Measurements from ENCODE around the gene JCHAIN. TPM values are rescaled to one million over a fixed set of nuclear protein-coding genes. Genes with fewer than 3 reads are reported as not detected.
"Not testable (repeated sequence)": the region's sequence is repeated elsewhere in the genome, so short reads cannot be mapped to it uniquely, and the experiment has no call there.

JCHAIN gene
- total and polyA plus RNA-seq, 2 donors (not counting 1 experiment from before 2014, with no cell fraction given): 11.3 to 28.7 TPM

- H3K9ac ChIP-seq (ENCODE audit: insufficient read depth, low read length): no peak overlapping the region
- no peaks in the 10 kb centered on the region for H3K9me3 ChIP-seq (ENCODE audit: control insufficient read depth, insufficient read depth, low read depth, low read length)
- no peaks in the 10 kb centered on the region for H3K4me1 ChIP-seq (ENCODE audit: control insufficient read depth, extremely low read depth, insufficient read depth, low read length)
- peak; percentile 11 to 23 for DNase-seq (ENCODE audit: low read depth in 2 of 2)
- no peaks in the 10 kb centered on the region for H3K79me2 ChIP-seq (ENCODE audit: control insufficient read depth, insufficient read depth, low read length)
- no peak overlapping the region for H3K4me3 ChIP-seq (replicated peaks in 1 of 4; ENCODE audit: control extremely low read depth in 1 of 4, insufficient read depth in 1 of 4, low read depth in 3 of 4, low read length in 4 of 4)
- H2AFZ ChIP-seq (ENCODE audit: low read length): no peak overlapping the region
- no peaks in the 10 kb centered on the region for H4K20me1 ChIP-seq (ENCODE audit: control insufficient read depth, extremely low read depth, insufficient read depth, low read length)
- H3K27ac ChIP-seq (ENCODE audit: insufficient read depth, low read length): no peak overlapping the region
- H3K4me2 ChIP-seq (ENCODE audit: extremely low read depth, insufficient read depth, low read length): no peak overlapping the region
- no peaks in the 10 kb centered on the region for H3K36me3 ChIP-seq (ENCODE audit: control insufficient read depth, insufficient read depth, low read length)
- TF ChIP-seq CTCF (conservative IDR thresholded peaks at IDR 0.05 in 1 of 2, IDR thresholded peaks at IDR 0.05 in 1 of 2; ENCODE audit: low read depth in 1 of 2, low read length in 2 of 2): no peak
- no peak for TF ChIP-seq EZH2 (IDR thresholded peaks at IDR 0.05; ENCODE audit: low read length, missing control alignments)
- no peaks in the 10 kb centered on the region for H3K27me3 ChIP-seq (ENCODE audit: control insufficient read depth, insufficient read depth, low read length)
Observed at GRCh38 chr4:70654605-70655011, 11.7 kb downstream of the JCHAIN start.

- peak; percentile 25 to 66 for DNase-seq (ENCODE audit: low read depth in 2 of 2)
- Histone ChIP-seq H2AFZ (ENCODE audit: low read length) (peak overlapping the region; percentile 98), H3K4me2 (ENCODE audit: extremely low read depth, insufficient read depth, low read length) (peak overlapping the region; percentile 88), H3K79me2 (ENCODE audit: control insufficient read depth, insufficient read depth, low read length) (no peaks in the 10 kb centered on the region), H4K20me1 (ENCODE audit: control insufficient read depth, extremely low read depth, insufficient read depth, low read length) (no peaks in the 10 kb centered on the region), H3K9ac (ENCODE audit: insufficient read depth, low read length) (no peak overlapping the region), H3K27me3 (ENCODE audit: control insufficient read depth, insufficient read depth, low read length) (no peaks in the 10 kb centered on the region), H3K27ac (ENCODE audit: insufficient read depth, low read length) (no peak overlapping the region), H3K4me3 (replicated peaks in 1 of 4; ENCODE audit: control extremely low read depth in 1 of 4, insufficient read depth in 1 of 4, low read depth in 3 of 4, low read length in 4 of 4) (peak overlapping the region in 2 of 4 experiments; percentile 37 to 41), H3K4me1 (ENCODE audit: control insufficient read depth, extremely low read depth, insufficient read depth, low read length) (no peaks in the 10 kb centered on the region), H3K9me3 (ENCODE audit: control insufficient read depth, insufficient read depth, low read depth, low read length) (no peaks in the 10 kb centered on the region), H3K36me3 (ENCODE audit: control insufficient read depth, insufficient read depth, low read length) (no peaks in the 10 kb centered on the region)
- TF ChIP-seq CTCF (conservative IDR thresholded peaks at IDR 0.05 in 1 of 2, IDR thresholded peaks at IDR 0.05 in 1 of 2; ENCODE audit: low read depth in 1 of 2, low read length in 2 of 2) (peak; percentile 28 to 39), EZH2 (IDR thresholded peaks at IDR 0.05; ENCODE audit: low read length, missing control alignments) (no peak)
Observed at GRCh38 chr4:70651864-70652506, 14.3 kb downstream of the JCHAIN start.

GRCh38 chr4:70650741-70651140, 15.6 kb downstream of the JCHAIN start:
- H2AFZ ChIP-seq (ENCODE audit: low read length); H3K4me3 ChIP-seq (replicated peaks in 1 of 4; ENCODE audit: control extremely low read depth in 1 of 4, insufficient read depth in 1 of 4, low read depth in 3 of 4, low read length in 4 of 4); H3K4me2 ChIP-seq (ENCODE audit: extremely low read depth, insufficient read depth, low read length); H3K9ac ChIP-seq (ENCODE audit: insufficient read depth, low read length); H3K27me3 ChIP-seq (ENCODE audit: control insufficient read depth, insufficient read depth, low read length); DNase-seq (ENCODE audit: low read depth in 2 of 2); H3K9me3 ChIP-seq (ENCODE audit: control insufficient read depth, insufficient read depth, low read depth, low read length); H3K4me1 ChIP-seq (ENCODE audit: control insufficient read depth, extremely low read depth, insufficient read depth, low read length); H3K36me3 ChIP-seq (ENCODE audit: control insufficient read depth, insufficient read depth, low read length); H4K20me1 ChIP-seq (ENCODE audit: control insufficient read depth, extremely low read depth, insufficient read depth, low read length); H3K27ac ChIP-seq (ENCODE audit: insufficient read depth, low read length); H3K79me2 ChIP-seq (ENCODE audit: control insufficient read depth, insufficient read depth, low read length): not testable (repeated sequence)

Data from fibroblast of lung (primary cell).